T-helper 1 cell treated with Interleukin-12 subunit alpha and Interleukin-12 subunit beta and Interleukin-4 antibody, amounts not matched to agents 30 μg/mL and 1 μg/mL, for 36 hours (primary cell): ENCODE data around the gene SPNS3.

Source experiments
- H3K27ac Mint-ChIP-seq: one replicate; pipeline ENCODE4 v1.8.0; 2021; ENCODE audit warnings: mild to moderate bottlenecking, mixed read lengths
- H3K27me3 Mint-ChIP-seq: one replicate; pipeline ENCODE4 v1.8.0; 2021; ENCODE audit warnings: low read depth, mixed read lengths
- H3K36me3 Mint-ChIP-seq: one replicate; pipeline ENCODE4 v1.8.0; 2021; ENCODE audit warnings: low read depth, mixed read lengths
- H3K4me1 Mint-ChIP-seq: one replicate; pipeline ENCODE4 v1.8.0; 2021; ENCODE audit warnings: low read depth, mixed read lengths
- H3K4me3 Mint-ChIP-seq: one replicate; pipeline ENCODE4 v1.8.0; 2021; ENCODE audit warnings: mild to moderate bottlenecking, moderate library complexity, mixed read lengths
- H3K9me3 Mint-ChIP-seq: one replicate; pipeline ENCODE4 v1.8.0; 2021; ENCODE audit warnings: mixed read lengths

The SPNS3 gene

GRCh38 chr17:4433515-4434031 is at the start of gene SPNS3:
Gene SPNS3, plus strand, starts transcription at chr17:4433940. Its CDS starts 28 bp downstream, at chr17:4433968.
- Mint-ChIP-seq H3K9me3 (no peaks in the 10 kb centered on the region), H3K4me3 (peak within 1 kb of the TSS; percentile 29), H3K27me3 (no peaks in the 10 kb centered on the region), H3K36me3 (no peaks in the 10 kb centered on the region), H3K4me1 (peaks cover 26% of the 10 kb centered on the region), H3K27ac (peak within 1 kb of the TSS; percentile 81)

GRCh38 chr17:4386406-4386805 is 47.3 kb upstream of the SPNS3 start:
- Mint-ChIP-seq H3K9me3 (no peaks in the 10 kb centered on the region), H3K4me3 (no peak overlapping the region), H3K36me3 (no peaks in the 10 kb centered on the region), H3K27me3 (no peaks in the 10 kb centered on the region), H3K27ac (no peak overlapping the region), H3K4me1 (peaks cover 6% of the 10 kb centered on the region)

- Mint-ChIP-seq H3K9me3 (no peaks in the 10 kb centered on the region), H3K36me3 (no peaks in the 10 kb centered on the region), H3K4me3 (no peak overlapping the region), H3K27me3 (no peaks in the 10 kb centered on the region), H3K4me1 (peaks cover 6% of the 10 kb centered on the region), H3K27ac (no peak overlapping the region)
Observed at GRCh38 chr17:4387137-4387536, 46.6 kb upstream of the SPNS3 start.

GRCh38 chr17:4389079-4389478 is 44.7 kb upstream of the SPNS3 start:
- Mint-ChIP-seq H3K27ac (no peak overlapping the region), H3K9me3 (no peaks in the 10 kb centered on the region), H3K36me3 (no peaks in the 10 kb centered on the region), H3K4me1 (peaks cover 8% of the 10 kb centered on the region), H3K4me3 (no peak overlapping the region), H3K27me3 (no peaks in the 10 kb centered on the region)

- Mint-ChIP-seq H3K4me1 (peaks cover 22% of the 10 kb centered on the region), H3K27ac (no peak overlapping the region), H3K36me3 (no peaks in the 10 kb centered on the region), H3K27me3 (no peaks in the 10 kb centered on the region), H3K9me3 (no peaks in the 10 kb centered on the region), H3K4me3 (no peak overlapping the region)
Observed at GRCh38 chr17:4393806-4394205, 39.9 kb upstream of the SPNS3 start.

GRCh38 chr17:4394208-4395110 is 39.3 kb upstream of the SPNS3 start:
- Mint-ChIP-seq H3K27ac (no peak overlapping the region), H3K27me3 (no peaks in the 10 kb centered on the region), H3K36me3 (no peaks in the 10 kb centered on the region), H3K9me3 (no peaks in the 10 kb centered on the region), H3K4me3 (no peak overlapping the region), H3K4me1 (peaks cover 22% of the 10 kb centered on the region)

GRCh38 chr17:4395111-4395478 is 38.6 kb upstream of the SPNS3 start:
- no peak overlapping the region for H3K27ac Mint-ChIP-seq
- H3K4me1 Mint-ChIP-seq: peaks cover 22% of the 10 kb centered on the region
- H3K27me3 Mint-ChIP-seq: no peaks in the 10 kb centered on the region
- H3K4me3 Mint-ChIP-seq: no peak overlapping the region
- H3K36me3 Mint-ChIP-seq: no peaks in the 10 kb centered on the region
- H3K9me3 Mint-ChIP-seq: no peaks in the 10 kb centered on the region

- Mint-ChIP-seq H3K27me3 (no peaks in the 10 kb centered on the region), H3K4me1 (peaks cover 22% of the 10 kb centered on the region), H3K27ac (no peak overlapping the region), H3K4me3 (no peak overlapping the region), H3K36me3 (no peaks in the 10 kb centered on the region), H3K9me3 (no peaks in the 10 kb centered on the region)
Observed at GRCh38 chr17:4397840-4398239, 35.9 kb upstream of the SPNS3 start.

- H3K9me3 Mint-ChIP-seq: no peaks in the 10 kb centered on the region
- H3K4me1 Mint-ChIP-seq: peaks cover 3% of the 10 kb centered on the region
- no peaks in the 10 kb centered on the region for H3K36me3 Mint-ChIP-seq
- no peaks in the 10 kb centered on the region for H3K27me3 Mint-ChIP-seq
- no peak overlapping the region for H3K27ac Mint-ChIP-seq
- H3K4me3 Mint-ChIP-seq: no peak overlapping the region
Observed at GRCh38 chr17:4405038-4405669, 28.6 kb upstream of the SPNS3 start.

- H3K36me3 Mint-ChIP-seq: no peaks in the 10 kb centered on the region
- H3K4me1 Mint-ChIP-seq: peaks cover 3% of the 10 kb centered on the region
- H3K4me3 Mint-ChIP-seq: no peak overlapping the region
- H3K27me3 Mint-ChIP-seq: no peaks in the 10 kb centered on the region
- no peak overlapping the region for H3K27ac Mint-ChIP-seq
- H3K9me3 Mint-ChIP-seq: no peaks in the 10 kb centered on the region
Observed at GRCh38 chr17:4405699-4406098, 28.0 kb upstream of the SPNS3 start.

- Mint-ChIP-seq H3K4me3 (no peak overlapping the region), H3K9me3 (no peaks in the 10 kb centered on the region), H3K27me3 (no peaks in the 10 kb centered on the region), H3K4me1 (peaks cover 3% of the 10 kb centered on the region), H3K27ac (no peak overlapping the region), H3K36me3 (no peaks in the 10 kb centered on the region)
Observed at GRCh38 chr17:4406386-4406785, 27.4 kb upstream of the SPNS3 start.

GRCh38 chr17:4407216-4407615 is 26.5 kb upstream of the SPNS3 start:
- H3K4me1 Mint-ChIP-seq: peaks cover under 1% of the 10 kb centered on the region
- no peaks in the 10 kb centered on the region for H3K36me3 Mint-ChIP-seq
- no peaks in the 10 kb centered on the region for H3K27me3 Mint-ChIP-seq
- H3K9me3 Mint-ChIP-seq: no peaks in the 10 kb centered on the region
- H3K27ac Mint-ChIP-seq: no peak overlapping the region
- no peak overlapping the region for H3K4me3 Mint-ChIP-seq

GRCh38 chr17:4407851-4408250 is 25.9 kb upstream of the SPNS3 start:
- Mint-ChIP-seq H3K27ac (no peak overlapping the region), H3K4me3 (no peak overlapping the region), H3K9me3 (no peaks in the 10 kb centered on the region), H3K27me3 (no peaks in the 10 kb centered on the region), H3K4me1 (peaks cover 2% of the 10 kb centered on the region), H3K36me3 (no peaks in the 10 kb centered on the region)

GRCh38 chr17:4409659-4410058 is 24.1 kb upstream of the SPNS3 start:
- no peak overlapping the region for H3K27ac Mint-ChIP-seq
- H3K4me3 Mint-ChIP-seq: no peak overlapping the region
- H3K27me3 Mint-ChIP-seq: peaks cover 2% of the 10 kb centered on the region
- H3K9me3 Mint-ChIP-seq: no peaks in the 10 kb centered on the region
- no peaks in the 10 kb centered on the region for H3K36me3 Mint-ChIP-seq
- peaks cover 5% of the 10 kb centered on the region for H3K4me1 Mint-ChIP-seq

GRCh38 chr17:4411201-4411600 is 22.5 kb upstream of the SPNS3 start:
- no peaks in the 10 kb centered on the region for H3K9me3 Mint-ChIP-seq
- no peaks in the 10 kb centered on the region for H3K36me3 Mint-ChIP-seq
- H3K27me3 Mint-ChIP-seq: peaks cover 4% of the 10 kb centered on the region
- H3K4me1 Mint-ChIP-seq: peaks cover 5% of the 10 kb centered on the region
- H3K27ac Mint-ChIP-seq: no peak overlapping the region
- no peak overlapping the region for H3K4me3 Mint-ChIP-seq
